ENCODE results near the gene CIBAR2.

Gene CIBAR2

GRCh38 chr16:85144026-85144915, 32.0 kb upstream of the CIBAR2 start:
- DNase-seq, result no peak

GRCh38 chr16:85142771-85143211, 30.5 kb upstream of the CIBAR2 start:
- DNase-seq, result no peak

- DNase-seq, result no peak
These were observed 29.8 kb upstream of the CIBAR2 start for GRCh38 chr16:85142129-85142513.

- no peak for DNase-seq
These were observed 29.3 kb upstream of the CIBAR2 start for GRCh38 chr16:85141491-85142128.

- no peak for DNase-seq
These were observed 28.3 kb upstream of the CIBAR2 start for GRCh38 chr16:85140455-85141012.

GRCh38 chr16:85139881-85140339, 27.6 kb upstream of the CIBAR2 start:
- no peak for DNase-seq

GRCh38 chr16:85138825-85139627, 26.8 kb upstream of the CIBAR2 start:
- no peak for DNase-seq

GRCh38 chr16:85138073-85138824, 26.0 kb upstream of the CIBAR2 start:
- no peak for DNase-seq

GRCh38 chr16:85137323-85138072, 25.2 kb upstream of the CIBAR2 start:
- no peak for DNase-seq

GRCh38 chr16:85136702-85137322, 24.5 kb upstream of the CIBAR2 start:
- DNase-seq, result no peak

GRCh38 chr16:85136213-85136701, 24.0 kb upstream of the CIBAR2 start:
- DNase-seq, result no peak

- DNase-seq, result no peak
These were observed 22.5 kb upstream of the CIBAR2 start for GRCh38 chr16:85134789-85135142.

- DNase-seq, result no peak
These were observed 22.0 kb upstream of the CIBAR2 start for GRCh38 chr16:85134076-85134788.

GRCh38 chr16:85133290-85133599, 21.0 kb upstream of the CIBAR2 start:
- DNase-seq, result no peak

- no peak for DNase-seq
These were observed 20.4 kb upstream of the CIBAR2 start for GRCh38 chr16:85132456-85133289.

- DNase-seq, result no peak
These were observed 18.4 kb upstream of the CIBAR2 start for GRCh38 chr16:85130705-85131028.

- no peak for DNase-seq
These were observed 17.8 kb upstream of the CIBAR2 start for GRCh38 chr16:85129876-85130704.

GRCh38 chr16:85128079-85128837, 16.0 kb upstream of the CIBAR2 start:
- DNase-seq, result no peak
